GM18520 (cell line): ENCODE results near the gene ENO1.
"Not testable (repeated sequence)": the region's sequence is repeated elsewhere in the genome, so short reads cannot be mapped to it uniquely, and the experiment has no call there.

Experiments
- ATAC-seq: cut with Tn5 transposase; IDR thresholded peaks from one replicate; pipeline ENCODE4 v1.9.1; 2021; ENCODE audit not compliant: unreplicated experiment

The ENO1 gene

DNA sequence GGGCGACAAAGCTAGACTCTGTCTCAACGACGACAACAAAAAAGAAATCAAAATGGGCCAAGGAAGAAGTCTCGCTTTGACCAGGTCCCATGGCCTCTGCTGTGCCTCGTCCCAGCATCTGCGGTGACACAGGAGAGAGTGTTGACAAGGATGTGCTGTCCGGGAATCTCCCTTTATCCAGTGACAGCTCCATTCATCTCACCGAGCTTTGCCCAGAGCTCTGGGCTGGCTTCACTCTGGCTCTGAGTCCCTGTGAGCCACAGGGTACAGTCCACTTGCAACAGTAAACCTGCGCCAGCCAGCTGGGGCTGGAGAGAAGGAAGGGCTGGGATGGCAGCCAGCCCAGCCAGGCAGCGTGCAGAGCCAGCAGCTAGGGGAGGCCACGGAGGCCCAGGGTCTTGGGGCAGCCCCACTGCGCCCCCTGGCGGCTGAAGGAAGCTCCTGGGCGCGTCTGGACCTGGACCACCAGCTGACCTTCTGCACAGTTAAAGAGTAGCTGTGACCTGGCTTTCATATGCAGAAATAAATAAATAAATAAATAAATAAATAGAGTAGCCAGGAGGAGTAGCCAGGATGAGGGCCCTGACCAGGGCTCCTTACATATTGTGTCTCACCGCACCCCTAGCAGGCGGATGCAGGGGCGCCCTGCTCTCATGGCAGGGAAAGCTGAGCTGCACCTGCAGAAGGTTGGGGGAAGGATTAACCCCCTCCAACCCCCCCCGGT, 29.7 kb downstream of the ENO1 start:
- no peak for ATAC-seq

DNA sequence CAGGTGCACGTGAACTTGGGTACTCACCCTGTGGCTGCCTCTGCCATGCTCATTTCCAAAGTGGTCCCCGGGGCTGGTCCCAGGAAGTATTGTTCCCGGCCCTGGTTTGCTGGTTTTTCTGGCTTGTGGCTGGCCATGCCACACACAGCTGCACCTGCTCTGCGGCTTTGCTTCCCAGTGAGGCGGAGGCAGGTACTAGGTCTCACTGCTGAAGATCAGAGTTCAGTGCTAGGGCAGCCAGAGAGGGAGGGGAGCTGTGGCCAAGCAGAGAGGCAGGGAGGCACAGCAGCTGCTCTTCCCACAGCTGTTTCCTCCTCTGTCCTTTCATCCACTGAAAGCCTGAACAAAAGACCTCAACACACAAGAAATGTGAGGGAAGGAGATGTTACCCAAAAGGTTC, 30.5 kb downstream of the ENO1 start:
- no peak for ATAC-seq

DNA sequence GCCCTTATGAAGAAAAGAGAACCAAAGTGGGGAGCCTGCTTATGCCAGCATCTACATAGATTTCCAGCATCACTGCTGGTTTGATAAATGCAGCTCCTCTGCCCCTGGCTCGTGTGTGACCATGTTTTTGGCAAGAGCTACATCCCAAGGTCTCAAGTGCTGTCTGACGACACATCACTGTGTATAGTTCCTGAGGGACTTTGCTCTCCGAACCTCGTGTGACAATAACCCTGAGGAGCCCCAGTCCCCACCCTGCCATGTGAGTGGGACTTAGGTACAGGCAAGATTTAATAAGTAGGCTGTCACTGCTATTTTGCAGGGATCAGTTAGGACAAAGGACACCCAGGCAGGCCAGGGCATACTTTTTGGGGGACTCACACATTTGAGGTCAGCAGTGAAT, 32.2 kb downstream of the ENO1 start:
- ATAC-seq, result no peak

DNA sequence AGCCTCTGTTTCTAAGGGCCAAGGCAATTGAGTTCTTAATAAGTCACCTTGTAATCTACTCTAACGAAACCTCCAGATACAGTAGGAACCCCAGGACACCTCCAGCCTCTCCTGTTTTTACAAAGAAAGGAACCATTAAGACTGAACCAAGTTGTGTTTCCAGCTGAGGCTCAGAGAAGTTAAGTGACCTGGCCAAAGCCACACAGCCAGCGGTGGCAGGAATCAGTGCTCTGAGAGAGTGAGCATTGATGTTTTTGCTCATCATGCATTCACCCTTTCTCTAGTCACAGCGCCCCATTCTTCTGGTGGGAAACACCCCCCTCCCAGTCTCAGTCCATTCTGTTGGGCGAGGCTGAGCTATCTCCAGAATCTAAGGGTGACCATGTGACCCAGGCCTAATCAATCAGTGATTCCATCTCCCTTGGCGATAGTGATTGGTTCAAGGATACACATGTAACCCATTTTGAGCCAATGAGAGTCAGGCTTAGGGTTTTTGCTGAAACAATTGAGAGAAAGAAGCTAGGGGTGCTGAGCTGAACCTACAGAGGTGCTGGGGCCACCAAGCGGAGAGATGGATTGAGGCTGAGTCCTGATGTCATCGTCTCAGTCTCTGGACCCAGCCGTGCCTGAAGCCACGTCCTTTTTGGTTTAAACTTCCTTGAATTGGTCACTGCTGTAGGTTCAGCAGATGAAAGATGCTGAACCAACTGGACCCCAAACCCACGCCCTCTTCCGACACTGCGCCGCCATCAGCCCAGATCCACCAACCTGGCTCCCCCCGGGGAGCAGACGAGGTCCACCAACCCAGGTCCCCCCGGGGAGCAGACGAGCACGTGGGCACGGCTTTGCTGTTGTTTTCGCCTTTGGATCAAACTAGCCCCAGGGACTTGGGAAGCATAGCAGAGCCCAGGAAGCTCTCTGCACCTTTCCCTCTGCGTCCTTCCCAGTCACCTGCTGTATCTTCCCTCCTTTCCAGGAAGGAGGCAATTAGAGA, 33.1 kb downstream of the ENO1 start:
- no peak for ATAC-seq

DNA sequence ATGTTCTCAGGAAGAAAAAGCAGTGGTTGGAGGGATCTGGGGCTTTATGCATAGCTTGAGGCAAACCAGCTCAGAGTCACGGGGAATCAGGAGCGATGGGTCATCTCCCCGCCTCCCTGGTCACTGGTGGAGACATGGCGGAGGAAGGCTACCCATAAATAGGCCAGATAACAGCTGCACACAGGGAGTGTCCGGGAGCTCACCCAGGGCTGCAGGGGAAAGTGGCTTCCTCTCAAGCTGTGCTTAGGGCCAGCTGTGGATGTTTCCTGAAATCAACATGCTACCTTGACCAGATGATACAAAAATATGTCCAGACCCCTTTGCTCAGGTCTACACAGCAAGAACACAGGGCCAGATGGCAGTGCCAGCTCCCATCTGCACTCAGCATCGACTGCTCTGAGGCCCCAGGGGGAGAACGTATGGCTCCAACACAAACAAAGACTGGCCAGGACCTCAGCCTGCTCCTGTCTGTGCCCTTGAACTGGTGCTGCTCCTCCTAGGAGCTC, 33.9 kb downstream of the ENO1 start:
- ATAC-seq, result no peak

DNA sequence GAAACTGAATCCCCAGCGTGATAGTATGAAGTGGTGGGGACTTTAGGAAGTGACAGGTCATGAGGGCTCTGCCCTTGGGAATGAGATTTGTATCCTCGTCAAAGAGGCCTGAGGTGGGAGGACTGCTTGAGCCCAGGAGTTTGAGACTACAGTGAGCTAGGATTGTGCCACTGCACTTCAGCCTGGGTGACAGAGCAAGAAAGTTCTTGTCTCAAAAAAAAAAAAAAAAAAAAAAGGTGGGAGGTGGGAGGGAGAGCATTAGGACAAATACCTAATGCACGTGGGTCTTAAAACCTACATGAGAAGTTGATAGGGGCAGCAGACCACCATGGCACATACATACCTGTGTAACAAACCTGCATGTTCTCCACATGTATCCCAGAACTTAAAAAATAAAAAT, 37.1 kb downstream of the ENO1 start:
- ATAC-seq, result no peak

DNA sequence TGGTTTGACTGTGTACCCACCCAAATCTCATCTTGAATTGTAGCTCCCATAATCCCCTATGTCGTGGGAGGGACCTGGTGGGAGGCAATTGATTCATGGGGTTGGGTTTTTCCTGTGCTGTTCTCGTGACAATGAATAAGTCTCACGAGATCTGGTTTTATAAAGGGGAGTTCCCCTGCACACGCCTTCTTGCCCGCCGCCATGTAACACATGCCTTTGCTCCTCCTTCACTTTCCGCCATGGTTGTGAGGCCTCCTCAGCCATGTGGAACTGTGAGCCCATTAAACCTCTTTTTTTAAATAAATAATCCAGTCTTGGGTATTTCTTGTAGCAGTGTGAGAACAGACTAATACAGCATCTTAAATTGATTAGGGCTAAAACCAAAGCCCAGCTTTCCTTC, 38.5 kb downstream of the ENO1 start:
- ATAC-seq, result no peak

DNA sequence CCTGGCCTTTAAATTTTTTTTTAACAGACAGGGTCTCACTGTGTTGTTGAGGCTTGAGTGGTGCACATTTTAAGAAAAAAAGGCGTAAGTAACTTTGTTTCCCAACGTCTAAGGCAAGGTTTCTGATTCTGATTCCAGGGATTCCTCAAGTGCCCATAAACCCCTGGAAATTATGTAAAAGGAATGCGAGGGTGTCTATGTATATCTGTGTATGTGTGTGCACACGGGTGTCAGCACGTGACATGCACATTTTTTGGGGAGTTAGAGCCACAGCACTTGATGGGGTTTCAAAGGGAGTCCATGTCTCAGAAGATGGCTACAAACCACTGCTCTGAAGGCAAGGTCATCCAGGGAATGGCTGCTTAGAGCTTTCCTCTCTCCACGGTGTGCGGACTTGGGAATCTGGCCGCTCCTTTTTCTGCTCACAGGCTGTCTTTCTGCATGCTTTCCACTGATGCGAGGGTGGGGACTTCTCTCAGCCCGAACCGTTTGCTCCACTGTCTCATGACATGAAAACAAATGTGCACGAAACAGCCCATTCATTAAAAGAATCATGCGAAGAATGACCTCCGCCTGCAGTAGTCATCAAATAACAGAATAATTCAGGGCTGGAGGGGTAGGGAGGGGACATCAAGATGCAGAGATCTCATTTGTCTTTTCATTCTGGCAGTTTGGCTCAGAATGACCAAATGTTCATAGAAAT, 42.4 kb downstream of the ENO1 start:
- no peak for ATAC-seq

DNA sequence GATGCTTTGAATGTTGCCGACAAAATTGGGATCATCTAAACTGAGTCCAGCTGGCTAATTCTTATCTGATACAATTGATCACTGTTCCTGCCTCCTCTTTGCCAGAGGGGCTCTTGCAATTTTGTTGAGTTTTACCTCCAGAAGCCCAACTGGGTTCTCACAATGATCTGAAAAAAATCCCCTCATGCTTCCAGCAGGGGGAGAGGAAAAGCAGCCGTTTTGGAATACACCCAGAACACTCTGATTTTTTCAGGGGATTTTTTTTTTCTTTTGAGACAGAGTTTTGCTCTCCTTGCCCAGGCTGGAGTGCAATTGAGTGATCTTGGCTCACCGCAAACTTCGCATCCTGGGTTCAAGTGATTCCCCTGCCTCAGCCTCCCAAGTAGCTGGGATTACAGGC, 47.1 kb downstream of the ENO1 start:
- no peak for ATAC-seq

DNA sequence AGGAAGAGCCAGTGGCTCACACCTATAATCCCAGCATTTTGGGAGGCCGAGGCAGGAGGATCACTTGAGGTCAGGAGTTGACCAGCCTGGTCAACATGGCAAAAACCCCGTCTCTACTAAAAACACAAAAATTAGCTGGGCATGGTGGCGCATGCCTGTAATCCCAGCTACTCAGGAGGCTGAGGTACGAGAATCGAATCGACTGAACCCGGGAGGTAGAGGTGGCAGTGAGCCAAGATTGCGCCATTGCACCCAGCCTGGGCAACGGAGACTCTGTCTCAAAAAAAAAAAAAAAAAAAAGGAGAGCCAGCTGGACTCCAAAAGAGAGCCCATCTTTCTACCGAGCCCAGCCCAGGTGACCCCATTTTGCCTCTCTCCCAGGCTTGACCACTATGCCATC, 47.8 kb downstream of the ENO1 start:
- ATAC-seq, result not testable (repeated sequence)

DNA sequence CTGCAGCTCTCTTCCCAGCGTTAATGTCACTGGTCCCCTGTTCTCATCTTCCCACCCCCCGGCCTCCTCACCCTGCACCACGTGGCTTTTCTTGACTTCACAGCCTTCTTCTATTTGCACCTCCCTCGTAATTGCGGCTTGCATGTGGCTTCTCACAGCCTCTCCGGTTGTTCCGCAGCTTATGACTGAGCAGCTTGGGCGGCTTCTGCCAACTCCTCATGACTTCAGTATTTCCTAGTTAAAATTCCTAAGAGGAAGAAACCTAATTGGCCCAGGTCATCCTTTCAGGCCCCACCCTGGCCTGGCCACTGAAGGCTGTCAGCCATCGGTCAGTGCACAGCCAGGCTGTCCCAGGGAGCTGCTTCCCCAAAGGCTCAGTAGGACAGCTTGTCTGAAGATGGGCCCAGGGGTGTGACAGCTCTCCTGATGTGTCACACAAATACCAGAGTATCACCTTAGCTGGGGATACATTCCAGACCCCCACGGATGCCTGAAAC, 52.5 kb downstream of the ENO1 start:
- ATAC-seq, result no peak

DNA sequence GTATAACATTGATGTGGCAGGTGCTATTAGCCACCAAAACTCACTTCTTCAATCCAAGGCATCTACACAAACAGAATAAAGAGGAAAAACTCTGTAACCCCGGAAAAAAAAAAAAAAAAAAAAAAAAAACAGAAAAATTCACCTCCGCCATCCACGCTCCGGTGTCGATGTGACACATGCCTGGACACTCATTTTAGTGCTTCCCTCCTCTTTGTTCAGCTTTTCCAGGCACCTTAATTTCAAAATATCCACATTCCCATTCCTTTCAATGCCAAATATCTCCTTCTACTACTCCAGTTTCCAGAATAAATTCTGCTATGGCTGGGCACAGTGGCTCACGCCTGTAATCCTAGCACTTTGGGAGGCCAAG, 55.2 kb downstream of the ENO1 start:
- ATAC-seq, result no peak

DNA sequence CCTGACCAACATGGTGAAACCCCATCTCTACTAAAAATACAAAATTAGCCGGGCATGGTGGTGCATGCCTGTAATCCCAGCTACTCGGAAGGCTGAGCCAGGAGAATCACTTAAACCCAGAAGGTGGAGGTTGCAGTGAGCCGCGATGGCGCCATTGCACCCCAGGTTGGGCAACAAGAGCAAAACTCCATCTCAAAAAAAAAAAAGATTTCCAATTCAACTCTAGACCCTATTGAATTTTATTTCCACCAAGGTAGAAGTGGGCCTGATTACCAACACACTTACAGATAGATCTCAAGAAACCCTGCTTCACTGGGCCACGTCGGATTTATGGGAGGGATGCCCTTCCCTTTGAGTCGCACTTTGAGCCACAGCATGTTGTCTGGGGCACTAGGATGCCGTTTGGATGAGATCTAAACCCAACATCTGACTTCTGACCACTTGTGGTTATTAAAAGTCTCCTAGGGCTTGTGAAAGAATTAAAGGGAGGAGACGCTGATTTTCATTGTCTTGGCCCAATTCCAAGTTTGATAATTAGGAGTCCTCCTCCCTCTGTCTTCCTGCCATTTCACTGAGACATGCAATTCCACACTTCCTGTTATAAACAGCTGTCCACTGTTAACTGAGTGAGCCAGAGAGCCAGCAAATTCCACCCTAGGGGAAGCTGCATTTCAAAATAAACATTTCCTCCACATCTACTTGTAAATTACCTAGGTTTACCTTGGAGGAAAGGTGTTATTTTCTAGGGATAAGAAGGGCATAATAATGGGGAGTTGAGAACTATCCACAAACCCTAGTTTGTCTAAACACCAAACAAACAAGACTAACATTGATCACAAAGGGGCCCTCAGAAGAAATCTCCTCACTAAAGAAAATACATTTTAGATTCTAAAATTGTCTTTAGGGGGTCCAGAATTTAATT, 55.9 kb downstream of the ENO1 start:
- no peak for ATAC-seq

DNA sequence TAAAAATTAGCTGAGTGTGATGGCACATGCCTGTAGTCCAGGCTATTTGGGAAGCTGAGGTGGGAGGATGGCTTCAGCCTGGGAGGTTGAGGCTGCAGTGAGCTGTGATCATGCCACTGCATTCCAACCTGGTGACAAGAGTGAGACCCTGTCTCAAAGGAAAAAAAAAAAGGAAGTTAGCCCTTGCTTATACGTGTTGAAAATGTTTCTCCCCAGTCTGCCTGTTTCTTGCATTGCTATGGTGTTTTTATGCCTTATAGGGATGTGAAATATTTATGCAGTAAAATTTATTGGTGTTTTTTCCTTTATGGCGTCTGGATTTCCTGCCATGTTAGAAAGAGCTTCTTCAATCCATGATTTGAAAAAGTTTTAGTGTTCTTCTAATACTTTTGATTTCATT, 57.4 kb downstream of the ENO1 start:
- no peak for ATAC-seq

DNA sequence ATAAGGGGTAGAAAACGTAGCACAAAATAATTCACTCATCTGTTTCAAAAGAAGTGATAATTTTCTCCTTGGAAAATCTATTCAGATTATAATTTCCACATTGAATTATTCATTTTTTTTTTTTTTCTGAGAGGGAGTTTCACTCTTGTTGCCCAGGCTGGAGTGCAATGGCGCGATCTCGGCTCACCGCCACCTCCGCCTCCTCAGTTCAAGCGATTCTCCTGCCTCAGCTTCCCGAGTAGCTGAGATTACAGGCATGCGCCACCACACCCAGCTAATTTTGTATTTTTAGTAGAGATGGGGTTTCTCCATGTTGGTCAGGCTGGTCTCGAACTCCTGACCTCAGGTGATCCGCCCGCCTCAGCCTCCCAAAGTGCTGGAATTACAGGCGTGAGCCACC, 59.7 kb downstream of the ENO1 start:
- not testable (repeated sequence) for ATAC-seq

DNA sequence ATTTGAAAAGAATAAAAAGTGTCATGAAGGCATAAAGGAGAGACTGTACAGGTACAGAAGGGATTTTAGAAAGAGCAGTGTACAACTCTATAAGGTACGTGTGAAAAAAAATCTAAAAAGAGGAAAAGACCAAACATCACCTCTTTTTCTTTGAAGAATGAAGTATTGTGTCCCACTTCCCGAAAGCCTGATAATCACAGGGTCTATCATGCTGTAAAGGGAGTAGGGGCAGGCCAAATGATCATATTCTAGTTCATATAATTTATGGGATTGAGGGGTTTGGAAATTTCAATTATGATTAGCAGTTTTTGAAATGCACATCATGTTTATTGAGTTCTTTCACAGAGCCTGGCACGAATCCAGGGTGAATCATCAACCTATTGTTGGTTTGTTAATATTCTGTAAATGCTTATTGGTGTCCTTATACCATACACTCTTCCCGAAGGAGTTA, 60.1 kb downstream of the ENO1 start:
- no peak for ATAC-seq

DNA sequence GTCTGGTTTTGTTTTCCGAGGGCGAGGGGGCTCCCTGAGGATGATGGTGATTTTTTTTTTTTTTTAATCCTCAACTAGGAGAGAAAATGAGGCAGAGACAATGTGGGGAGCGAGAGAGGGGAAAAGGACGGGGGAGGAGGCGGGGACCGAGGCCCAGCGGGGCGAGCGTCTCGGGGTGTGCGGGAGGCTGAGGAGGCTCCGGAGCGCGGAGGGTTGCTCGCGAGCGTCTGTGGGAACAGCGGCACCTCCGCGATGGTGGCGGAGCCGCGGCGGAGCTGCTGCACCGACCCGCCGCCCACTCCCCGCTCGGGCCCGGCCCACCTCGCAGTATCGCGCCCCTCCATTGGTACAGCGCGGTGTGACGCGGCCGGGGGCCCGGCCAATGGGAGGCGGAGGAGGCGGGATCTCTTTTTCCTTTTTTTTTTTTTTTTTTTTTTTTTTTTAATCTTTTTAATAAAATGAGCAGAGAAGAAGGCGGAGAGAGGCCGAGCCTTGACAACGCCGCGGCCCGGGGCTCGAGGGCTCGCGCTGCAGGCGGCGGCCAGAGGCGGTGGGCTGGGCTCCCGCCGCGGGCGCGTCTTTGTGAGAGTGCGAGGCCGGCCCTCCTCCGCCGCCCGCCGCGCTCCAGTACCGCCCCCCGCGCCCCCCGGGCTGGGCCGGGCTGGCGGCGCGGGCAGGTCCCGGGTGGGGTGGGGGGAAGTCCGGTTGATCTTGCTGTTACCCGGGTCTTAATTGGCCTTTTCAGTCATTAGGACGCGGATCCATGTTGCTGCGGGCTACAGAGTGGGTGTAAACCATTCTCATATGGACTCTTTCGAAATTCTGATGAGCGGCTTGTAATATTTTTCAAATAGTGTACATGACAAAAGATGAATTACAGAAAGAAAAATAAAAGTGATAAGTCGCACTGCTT, 60.8 kb downstream of the ENO1 start, which contains the start of gene RERE:
RERE (minus strand) TSS at position 229 of the 913 bp plus-strand sequence.
- peak; percentile 82 for ATAC-seq

DNA sequence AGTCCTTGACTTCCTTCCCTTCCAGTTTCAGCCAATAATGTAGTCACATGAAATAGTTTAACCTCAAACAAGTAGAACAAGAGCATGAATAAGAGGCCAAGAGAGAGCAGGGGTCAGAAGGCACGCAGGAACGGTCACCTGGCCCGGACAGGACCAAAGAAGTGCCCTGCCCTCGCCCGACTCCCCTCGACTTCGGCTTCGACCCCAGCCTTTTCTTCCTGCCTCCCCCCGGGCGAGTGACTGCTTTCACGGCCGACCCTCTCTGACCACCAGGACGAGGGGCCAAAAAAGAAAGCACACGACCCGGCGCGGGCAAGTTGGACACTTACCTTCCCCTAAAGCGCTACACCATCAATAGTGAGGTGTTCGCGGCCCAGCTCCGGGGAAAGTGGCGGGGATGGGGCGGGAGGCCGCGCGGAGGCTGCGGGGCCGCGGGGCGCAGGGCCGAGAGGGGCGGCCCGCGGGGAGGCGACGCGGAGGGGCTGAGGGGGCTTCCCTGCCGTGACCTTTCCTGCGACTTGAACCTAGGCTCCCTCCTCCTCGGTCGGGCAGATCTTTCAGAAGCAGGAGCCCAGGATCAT, 61.6 kb downstream of the ENO1 start:
- ATAC-seq, result no peak

DNA sequence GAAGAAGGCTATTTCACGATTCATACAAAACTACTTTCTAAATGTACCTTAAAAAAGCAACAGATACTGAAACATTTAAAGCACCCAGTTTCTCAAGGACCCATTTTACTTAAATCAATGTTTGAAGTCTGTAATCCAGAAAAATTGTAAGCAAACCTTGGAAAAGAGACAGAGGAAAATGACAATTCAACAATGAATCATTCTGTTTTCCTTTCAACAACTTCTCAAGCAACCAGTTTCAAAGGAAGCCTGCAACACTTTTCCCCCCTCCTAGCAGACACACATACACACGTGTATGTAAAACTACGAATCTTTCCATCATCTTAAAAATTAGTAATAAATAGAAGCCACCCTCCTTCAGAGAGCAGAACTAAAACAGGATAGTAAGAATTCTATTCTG, 62.2 kb downstream of the ENO1 start:
- ATAC-seq, result no peak
